Natural killer cell (primary cell): ENCODE results near the gene SLC37A2. TPM values are rescaled to one million over a fixed set of nuclear protein-coding genes. Genes with fewer than 3 reads are reported as not detected.

Experiments
- ATAC-seq, 3 donors: fragments of 150-1000 bp in 2 of 3; fragments of 200-7000 bp in 1 of 3; cut with Tn5 transposase; 1 replicate in 1 of 3; 2 replicates in 2 of 3; pipeline ENCODE4 v1.10.0; 2021; ENCODE audit warnings: mild to moderate bottlenecking in 2 of 3, moderate library complexity in 2 of 3
- DNase-seq, 2 donors: peaks; one replicate each; pipeline versions ENCODE4 v3.0.0 to v3.0.0-alpha.2; 2013 to 2021; ENCODE audit warnings: mixed read lengths in 1 of 2
- H3K27ac ChIP-seq: one replicate; pipeline ENCODE4 v1.5.1; 2013; ENCODE audit warnings: mild to moderate bottlenecking, low read length
- H3K27me3 ChIP-seq: one replicate; pipeline ENCODE4 v1.6.1; 2013; ENCODE audit warnings: low read length; ENCODE audit not compliant: control insufficient read depth, insufficient read depth
- H3K36me3 ChIP-seq: one replicate; pipeline ENCODE4 v1.6.1; 2013; ENCODE audit warnings: low read length; ENCODE audit not compliant: control insufficient read depth, insufficient read depth
- H3K4me1 ChIP-seq: one replicate; pipeline ENCODE4 v1.6.1; 2013; ENCODE audit warnings: low read length; ENCODE audit not compliant: control insufficient read depth, insufficient read depth
- H3K4me3 ChIP-seq: one replicate; pipeline ENCODE4 v1.5.1; 2013; ENCODE audit warnings: low read length
- H3K9me3 ChIP-seq: one replicate; pipeline ENCODE4 v1.6.1; 2013; ENCODE audit warnings: low read length; ENCODE audit not compliant: control insufficient read depth, insufficient read depth
- H3K27ac Mint-ChIP-seq, 2 donors: one replicate each; pipeline ENCODE4 v1.8.0; 2022; ENCODE audit warnings: mild to moderate bottlenecking in 2 of 2, mixed read lengths in 2 of 2, moderate library complexity in 1 of 2
- H3K27me3 Mint-ChIP-seq, 2 donors: one replicate each; pipeline ENCODE4 v1.8.0; 2022; ENCODE audit warnings: low read depth in 2 of 2, mixed read lengths in 2 of 2
- H3K36me3 Mint-ChIP-seq: one replicate; pipeline ENCODE4 v1.8.0; 2022; ENCODE audit warnings: mixed read lengths
- H3K4me1 Mint-ChIP-seq, 2 donors: one replicate each; pipeline ENCODE4 v1.8.0; 2022; ENCODE audit warnings: mixed read lengths in 2 of 2
- H3K4me3 Mint-ChIP-seq: one replicate; pipeline ENCODE4 v1.8.0; 2022; ENCODE audit warnings: mild to moderate bottlenecking, moderate library complexity, mixed read lengths
- H3K9me3 Mint-ChIP-seq, 2 donors: one replicate each; pipeline ENCODE4 v1.8.0; 2022; ENCODE audit warnings: mixed read lengths in 2 of 2
- CTCF ChIP-seq: fragments of 200-600 bp; IDR thresholded peaks from one replicate; pipeline ENCODE4 v1.8.0; 2022; ENCODE audit warnings: antibody characterized with exemption
- WGBS: methylation state at CpG from one replicate; pipeline ENCODE4 v1.1.7; 2013; ENCODE audit warnings: missing lambda C conversion rate; ENCODE audit not compliant: insufficient coverage; 5-methylcytosine and 5-hydroxymethylcytosine counted together
- intact Hi-C: fragments of 100-400 bp; cut with micrococcal nuclease; formaldehyde crosslinking; loops from one replicate; pipeline ENCODE4 v1.14.2; 2022
- total RNA-seq, 4 donors: library from RNA; stranded (reverse); fragments of 120-200 nt in 1 of 4; gene quantifications; one replicate each; pipeline versions ENCODE4 v1.2.3 to v1.2.4, GENCODE V29; 2013 to 2022

The SLC37A2 gene
- total RNA-seq, 3 donors from 2014 or later (not counting 1 experiment from before 2014, with no cell fraction given): 1.0 to 3.2 (median 1.8) TPM

GRCh38 chr11:125108469-125108868, 45.4 kb downstream of the SLC37A2 start:
- DNase-seq: no peak
- Mint-ChIP-seq H3K36me3 (no peaks in the 10 kb centered on the region), H3K4me1 (peaks cover 31 to 45% of the 10 kb centered on the region in 2 donors), H3K4me3 (no peak overlapping the region), H3K9me3 (no peaks in the 10 kb centered on the region), H3K27ac (no peak overlapping the region), H3K27me3 (no peaks in the 10 kb centered on the region)
- no peak overlapping the region for H3K4me3 ChIP-seq
- no peak for TF ChIP-seq CTCF
- no peak for ATAC-seq
- no peaks in the 10 kb centered on the region for H3K9me3 ChIP-seq
- no peak overlapping the region for H3K27ac ChIP-seq
- no peaks in the 10 kb centered on the region for H3K27me3 ChIP-seq
- peaks cover 14% of the 10 kb centered on the region for H3K4me1 ChIP-seq
- WGBS: 100% methylated on average over 1 of the region's 3 CpGs
- intact Hi-C loops: no loop called here
- no peaks in the 10 kb centered on the region for H3K36me3 ChIP-seq

- DNase-seq (peak in 1 of 2 donors; percentile 30), ATAC-seq (peak in 1 of 3 donors; percentile 19)
- Histone ChIP-seq H3K27ac (no peak overlapping the region), H3K9me3 (no peaks in the 10 kb centered on the region), H3K27me3 (no peaks in the 10 kb centered on the region), H3K4me1 (peaks cover 14% of the 10 kb centered on the region), H3K4me3 (peak overlapping the region; percentile 82), H3K36me3 (no peaks in the 10 kb centered on the region)
- WGBS: 100% methylated on average over 1 of the region's 4 CpGs
- Mint-ChIP-seq H3K36me3 (no peaks in the 10 kb centered on the region), H3K27me3 (peaks cover 0 to 3% of the 10 kb centered on the region in 2 donors), H3K27ac (peak overlapping the region; percentile 95 to 99), H3K4me1 (peaks cover 26 to 32% of the 10 kb centered on the region in 2 donors), H3K4me3 (peak overlapping the region; percentile 99), H3K9me3 (no peaks in the 10 kb centered on the region)
- intact Hi-C loops: loop anchor here (2.0 to 10.0 kb wide), 3 partner anchors 48 to 484 kb away; partner anchors contain the start of genes SLC37A2 and STT3A
- no peak for TF ChIP-seq CTCF
These were observed 47.4 kb downstream of the SLC37A2 start for GRCh38 chr11:125110506-125110905.

- Histone ChIP-seq H3K36me3 (no peaks in the 10 kb centered on the region), H3K27me3 (no peaks in the 10 kb centered on the region), H3K9me3 (no peaks in the 10 kb centered on the region), H3K27ac (peak overlapping the region; percentile 84), H3K4me1 (peaks cover 14% of the 10 kb centered on the region), H3K4me3 (peak overlapping the region; percentile 82)
- no peaks in the 10 kb centered on the region for H3K36me3 Mint-ChIP-seq
- H3K9me3 Mint-ChIP-seq: no peaks in the 10 kb centered on the region
- TF ChIP-seq CTCF: no peak
- ATAC-seq: no peak
- WGBS: under 1% methylated on average over 9 of the region's 9 CpGs
- H3K4me1 Mint-ChIP-seq: peaks cover 21 to 28% of the 10 kb centered on the region in 2 donors
- DNase-seq: no peak
- H3K4me3 Mint-ChIP-seq: peak overlapping the region; percentile 99
- H3K27ac Mint-ChIP-seq: peak overlapping the region; percentile 95 to 99
- intact Hi-C loops: loop anchor here (1.0 to 10.0 kb wide), 4 partner anchors 48 to 484 kb away; partner anchors contain the start of genes CCDC15, SLC37A2 and STT3A
- H3K27me3 Mint-ChIP-seq: peaks cover 0 to 6% of the 10 kb centered on the region in 2 donors
These were observed 47.9 kb downstream of the SLC37A2 start for GRCh38 chr11:125111001-125111342.
